Nephron (organoid): ENCODE data around the gene WIPF1.
A peak's percentile ranks its signal among the peaks of the same experiment; 100 is the strongest.

ENCODE experiments used
- H3K27ac Mint-ChIP-seq, 3 experiments: 2 replicates each; pipeline ENCODE4 v1.8.0; 2020; ENCODE audit warnings: mixed read lengths in 3 of 3, mild to moderate bottlenecking in 2 of 3, moderate library complexity in 1 of 3
- H3K27me3 Mint-ChIP-seq: 2 replicates; pipeline ENCODE4 v1.8.0; 2021; ENCODE audit warnings: low read depth, mild to moderate bottlenecking, moderate library complexity, mixed read lengths
- H3K36me3 Mint-ChIP-seq: 2 replicates; pipeline ENCODE4 v1.8.0; 2020; ENCODE audit warnings: low read depth, mixed read lengths
- H3K4me1 Mint-ChIP-seq: 2 replicates; pipeline ENCODE4 v1.8.0; 2020; ENCODE audit warnings: mixed read lengths
- H3K4me3 Mint-ChIP-seq, 3 experiments: 2 replicates each; pipeline ENCODE4 v1.8.0; 2020; ENCODE audit warnings: mild to moderate bottlenecking in 3 of 3, mixed read lengths in 3 of 3, moderate library complexity in 2 of 3
- H3K9me3 Mint-ChIP-seq: 2 replicates; pipeline ENCODE4 v1.8.0; 2020; ENCODE audit warnings: mixed read lengths
- CTCF ChIP-seq, 3 experiments: fragments of 200-600 bp; sonication (generic); IDR thresholded peaks; one replicate each; pipeline ENCODE4 v1.5.0; 2021; ENCODE audit warnings: antibody characterized with exemption in 3 of 3; ENCODE audit not compliant: unreplicated experiment in 3 of 3

Gene WIPF1

DNA sequence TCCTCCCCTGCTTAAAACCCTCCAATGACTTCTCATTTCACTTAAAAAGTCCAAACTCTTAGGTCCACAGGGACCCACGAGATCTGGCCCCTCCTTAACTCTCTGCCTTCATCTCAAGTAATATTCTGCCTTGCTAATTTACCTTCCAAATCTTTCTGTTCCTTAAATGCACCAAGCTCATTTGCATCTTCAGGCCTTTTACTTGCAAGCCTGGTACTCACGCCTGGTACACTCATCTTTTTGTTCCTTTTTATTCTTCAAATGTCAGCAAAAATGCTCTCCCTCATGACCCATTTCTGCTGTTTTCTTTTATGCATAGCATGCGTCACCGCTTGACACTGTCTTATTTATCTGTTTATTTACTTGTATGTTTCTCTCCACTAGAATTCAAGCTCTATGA is 2.7 kb upstream of the WIPF1 start:
- Mint-ChIP-seq H3K4me1 (peaks cover 22% of the 10 kb centered on the region), H3K4me3 (no peak overlapping the region), H3K9me3 (peaks cover 7% of the 10 kb centered on the region), H3K27me3 (no peaks in the 10 kb centered on the region), H3K27ac (no peak overlapping the region), H3K36me3 (peaks cover 11% of the 10 kb centered on the region)
- TF ChIP-seq CTCF (IDR thresholded peaks at IDR 0.05; ENCODE audit: unreplicated experiment in 3 of 3) = no peak

- Mint-ChIP-seq H3K9me3 (peaks cover 7% of the 10 kb centered on the region), H3K27ac (no peak overlapping the region), H3K27me3 (no peaks in the 10 kb centered on the region), H3K36me3 (peaks cover 11% of the 10 kb centered on the region), H3K4me3 (no peak overlapping the region), H3K4me1 (peaks cover 28% of the 10 kb centered on the region)
- TF ChIP-seq CTCF (IDR thresholded peaks at IDR 0.05; ENCODE audit: unreplicated experiment in 3 of 3) = no peak
Measured at GRCh38 chr2:174599310-174599921, 1.8 kb upstream of the WIPF1 start.

DNA sequence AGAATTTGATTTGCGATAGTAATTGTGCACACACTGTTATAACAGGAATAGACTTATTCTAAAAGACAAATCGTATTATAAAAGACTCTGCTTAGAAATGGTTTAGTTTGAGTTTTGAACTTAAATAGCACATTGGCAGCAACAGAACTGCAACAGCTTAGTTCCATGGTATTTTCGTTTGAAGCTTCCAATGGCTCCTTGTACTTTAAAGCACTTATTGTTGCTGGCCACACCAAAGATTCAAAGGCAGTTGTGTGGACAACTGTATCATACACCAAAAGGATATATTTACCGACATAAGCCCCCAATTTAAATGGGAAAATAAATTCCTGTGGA is 627 bp downstream of the WIPF1 start:
- peaks cover 7% of the 10 kb centered on the region for H3K9me3 Mint-ChIP-seq
- no peaks in the 10 kb centered on the region for H3K27me3 Mint-ChIP-seq
- H3K27ac Mint-ChIP-seq = peak overlapping the region in 2 of 3 experiments; percentile 60 to 90
- H3K36me3 Mint-ChIP-seq = peaks cover 11% of the 10 kb centered on the region
- H3K4me3 Mint-ChIP-seq = no peak overlapping the region
- peaks cover 41% of the 10 kb centered on the region for H3K4me1 Mint-ChIP-seq
- TF ChIP-seq CTCF (IDR thresholded peaks at IDR 0.05; ENCODE audit: unreplicated experiment in 3 of 3) = no peak

- H3K36me3 Mint-ChIP-seq = peaks cover 8% of the 10 kb centered on the region
- H3K4me1 Mint-ChIP-seq = peaks cover 51% of the 10 kb centered on the region
- no peak overlapping the region for H3K4me3 Mint-ChIP-seq
Measured at GRCh38 chr2:174595891-174596397, 1.7 kb downstream of the WIPF1 start.

DNA sequence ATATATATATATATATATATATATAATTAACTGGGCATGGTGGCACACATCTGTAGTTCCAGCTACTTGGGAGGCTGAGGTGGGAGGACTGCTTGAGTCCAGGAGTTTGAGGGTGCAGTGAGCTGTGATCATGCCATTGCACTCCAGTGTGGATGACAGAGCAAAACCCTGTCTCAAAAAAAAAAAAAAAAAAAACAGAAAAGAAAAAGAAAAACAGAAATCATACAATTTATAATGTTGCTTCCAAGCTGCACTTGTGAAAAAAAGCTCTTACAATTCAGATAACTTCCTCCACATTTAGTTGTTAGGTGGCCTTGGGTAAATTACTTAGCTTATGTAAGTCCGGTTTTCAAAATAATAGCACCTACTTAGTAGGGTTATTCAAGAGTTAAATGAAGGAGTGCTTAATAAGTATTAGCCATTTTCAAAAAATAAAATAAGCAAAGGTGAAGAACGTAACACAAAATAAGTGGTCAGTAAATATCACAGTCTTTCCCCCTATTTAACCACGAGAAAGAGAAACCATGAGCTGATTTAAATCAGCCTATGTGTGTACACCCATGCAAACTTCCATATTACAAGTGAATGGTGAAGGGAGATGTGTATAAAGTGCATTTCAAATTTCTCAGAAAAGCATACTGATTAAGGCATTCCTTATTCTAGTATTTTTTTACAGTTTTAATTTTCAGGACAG is 2.3 kb downstream of the WIPF1 start:
- TF ChIP-seq CTCF (IDR thresholded peaks at IDR 0.05; ENCODE audit: unreplicated experiment in 3 of 3) = no peak
- peak overlapping the region in 2 of 3 experiments; percentile 43 to 90 for H3K27ac Mint-ChIP-seq
- H3K4me3 Mint-ChIP-seq = no peak overlapping the region
- peaks cover 5% of the 10 kb centered on the region for H3K36me3 Mint-ChIP-seq
- H3K27me3 Mint-ChIP-seq = no peaks in the 10 kb centered on the region
- H3K4me1 Mint-ChIP-seq = peaks cover 54% of the 10 kb centered on the region
- H3K9me3 Mint-ChIP-seq = peaks cover 3% of the 10 kb centered on the region

More at GRCh38 chr2:174595891-174596397, 1.7 kb downstream of the WIPF1 start:
- Mint-ChIP-seq H3K9me3 (peaks cover 7% of the 10 kb centered on the region), H3K27ac (peak overlapping the region in 2 of 3 experiments; percentile 43 to 90), H3K27me3 (no peaks in the 10 kb centered on the region)
- TF ChIP-seq CTCF (IDR thresholded peaks at IDR 0.05; ENCODE audit: unreplicated experiment in 3 of 3) = no peak
